ENCODE measurements around the gene NAT14. TPM values are rescaled to one million over a fixed set of nuclear protein-coding genes. Genes with fewer than 3 reads are reported as not detected.

The NAT14 gene
- total and polyA plus RNA-seq, 2 of the 8 experiments (the other 6 are each of a cell fraction or from before 2014, with no cell fraction given): 47.1 to 71.2 TPM

DNA sequence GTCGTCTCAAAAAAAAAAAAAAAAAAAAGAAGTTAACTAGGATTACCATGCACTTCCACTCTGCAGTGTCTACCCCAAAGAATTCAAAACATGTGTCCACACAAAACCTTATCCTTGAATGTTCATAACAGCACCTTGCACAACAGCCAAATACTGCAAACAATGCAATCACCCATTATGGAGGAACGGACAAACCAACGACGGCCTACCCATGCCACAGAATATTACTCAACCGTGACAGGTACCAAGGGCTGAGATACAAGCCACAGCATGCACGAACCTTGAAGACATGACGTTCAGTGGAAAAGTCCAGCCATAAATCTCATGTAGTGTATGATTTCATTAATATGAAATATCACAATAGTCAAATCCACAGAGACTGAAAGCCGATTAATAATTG, 38.9 kb upstream of the NAT14 start:
- H4K5ac ChIP-seq (ENCODE audit: insufficient read length, low read depth, low read length): no peak overlapping the region
- no peak overlapping the region for H2BK120ac ChIP-seq (replicated peaks; ENCODE audit: low read depth, low read length)
- H3K23ac ChIP-seq (ENCODE audit: insufficient read length): no peak overlapping the region
- CTCF ChIA-PET (ENCODE audit: partially characterized antibody): interaction anchor here (0.6 kb wide), 2 partner anchors 59 to 107 kb away, joined by 3 to 4 read pairs; no protein-coding TSS in a partner anchor
- no peak overlapping the region for H3K9ac ChIP-seq (replicated peaks in 1 of 4; ENCODE audit: extremely low read depth in 1 of 4, low read depth in 3 of 4, low read length in 3 of 4)
- H4K20me1 ChIP-seq (replicated peaks in 1 of 2; ENCODE audit: control insufficient read depth in 1 of 2, insufficient read depth in 2 of 2, low read length in 2 of 2): peaks cover 3 to 16% of the 10 kb centered on the region in 2 experiments
- H2AK5ac ChIP-seq (ENCODE audit: low read depth, low read length): no peak overlapping the region
- no peak for DNase-seq (ENCODE audit: low read depth in 1 of 2, low spot score in 2 of 2)
- no peak overlapping the region for H4K8ac ChIP-seq (ENCODE audit: extremely low read depth, insufficient read depth, low read length)
- no peak overlapping the region for H3K4me2 ChIP-seq (ENCODE audit: insufficient read depth in 1 of 2, low read depth in 2 of 2, low read length in 2 of 2)
- peaks cover 62 to 96% (median 92%) of the 10 kb centered on the region in 4 experiments for H3K27me3 ChIP-seq (replicated peaks in 1 of 4; ENCODE audit: control insufficient read depth in 3 of 4, extremely low read depth in 1 of 4, insufficient read depth in 3 of 4, low read length in 3 of 4)
- no peak overlapping the region for H2BK15ac ChIP-seq (ENCODE audit: low read length)
- WGBS, 2 experiments (ENCODE audit: extremely low coverage in 1 of 2, insufficient coverage in 1 of 2, insufficient read length in 1 of 2, insufficient replicate concordance in 2 of 2, low coverage in 1 of 2, low lambda C conversion rate in 2 of 2, missing lambda C conversion rate in 1 of 2): 81% methylated on average over 7 of the region's 8 CpGs; no CpG with 5 or more reads in 1 of the 2 experiments
- H2BK20ac ChIP-seq (ENCODE audit: low read length): 0 out of 2 replicates have a peak overlapping the region, but pooled peaks have one; percentile 6
- H3K4ac ChIP-seq (replicated peaks; ENCODE audit: insufficient read length, low read depth, low read length): no peak overlapping the region
- H3K56ac ChIP-seq (replicated peaks; ENCODE audit: insufficient read length, low read depth, low read length): no peak overlapping the region
- POLR2A ChIA-PET (ENCODE audit: partially characterized antibody): interaction anchor here (0.6 kb wide), 1 partner anchor 150 kb away, joined by 4 read pairs; no protein-coding TSS in a partner anchor
- no peak overlapping the region for H3K27ac ChIP-seq (ENCODE audit: low read depth, low read length)
- no peak overlapping the region for H3K4me3 ChIP-seq (ENCODE audit: extremely low read depth in 1 of 4, insufficient read depth in 2 of 4, low read depth in 3 of 4, low read length in 4 of 4)
- no peak for FAIRE-seq
- H4K91ac ChIP-seq (replicated peaks; ENCODE audit: insufficient read length, low read length): no peak overlapping the region
- no peak overlapping the region for H2BK5ac ChIP-seq (ENCODE audit: low read depth, low read length)
- no peak overlapping the region for H2AFZ ChIP-seq (ENCODE audit: low read length)
- H3K9me3 ChIP-seq (ENCODE audit: insufficient read depth in 2 of 2, low read depth in 1 of 2, low read length in 1 of 2): no peaks in the 10 kb centered on the region
- H3K79me1 ChIP-seq (ENCODE audit: low read depth, low read length): no peaks in the 10 kb centered on the region
- H3K36me3 ChIP-seq (ENCODE audit: control insufficient read depth in 2 of 4, insufficient read depth in 4 of 4, low read length in 3 of 4): no peaks in the 10 kb centered on the region
- no peak overlapping the region for H3K18ac ChIP-seq (ENCODE audit: extremely low read depth, low read length)
- no peak overlapping the region for H2BK12ac ChIP-seq (ENCODE audit: low read depth, low read length)
- TF ChIP-seq CBX5 (IDR thresholded peaks at IDR 0.05; ENCODE audit: low read depth, low read length): no peak
- no peak for TF ChIP-seq KDM1A (IDR thresholded peaks at IDR 0.05; ENCODE audit: borderline replicate concordance, low read length)
- TF ChIP-seq TCF12 (IDR thresholded peaks at IDR 0.05; ENCODE audit: low read depth, low read length): no peak
- TF ChIP-seq, protein P1, sequence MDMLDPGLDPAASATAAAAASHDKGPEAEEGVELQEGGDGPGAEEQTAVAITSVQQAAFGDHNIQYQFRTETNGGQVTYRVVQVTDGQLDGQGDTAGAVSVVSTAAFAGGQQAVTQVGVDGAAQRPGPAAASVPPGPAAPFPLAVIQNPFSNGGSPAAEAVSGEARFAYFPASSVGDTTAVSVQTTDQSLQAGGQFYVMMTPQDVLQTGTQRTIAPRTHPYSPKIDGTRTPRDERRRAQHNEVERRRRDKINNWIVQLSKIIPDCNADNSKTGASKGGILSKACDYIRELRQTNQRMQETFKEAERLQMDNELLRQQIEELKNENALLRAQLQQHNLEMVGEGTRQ (IDR thresholded peaks at IDR 0.05; ENCODE audit: low read length): no peak
- no peak for TF ChIP-seq KDM5A (IDR thresholded peaks at IDR 0.05; ENCODE audit: low read length)
- no peak for TF ChIP-seq HDAC6 (IDR thresholded peaks at IDR 0.05; ENCODE audit: low read depth, low read length)
- no peak for TF ChIP-seq TAF1 (IDR thresholded peaks at IDR 0.05; ENCODE audit: low read depth, low read length)
- no peak for TF ChIP-seq FOSL1 (IDR thresholded peaks at IDR 0.05; ENCODE audit: insufficient read depth, low read depth, low read length)
- no peak for TF ChIP-seq YY1 (IDR thresholded peaks at IDR 0.05; ENCODE audit: low read depth, low read length)
- no peak for TF ChIP-seq RXRA (IDR thresholded peaks at IDR 0.05; ENCODE audit: insufficient read depth, low read depth, low read length)
- no peak for TF ChIP-seq GABPA (IDR thresholded peaks at IDR 0.05; ENCODE audit: borderline replicate concordance, insufficient read depth, low read length)
- TF ChIP-seq RNF2 (IDR thresholded peaks at IDR 0.05; ENCODE audit: borderline replicate concordance, low read depth, low read length, missing control alignments, poor library complexity, severe bottlenecking): no peak
- TF ChIP-seq BCL11A (IDR thresholded peaks at IDR 0.05; ENCODE audit: low read depth in 2 of 2, low read length in 2 of 2): no peak
- H3K14ac ChIP-seq (ENCODE audit: insufficient read length): no peak overlapping the region
- peaks cover 4 to 12% (median 8%) of the 10 kb centered on the region in 4 experiments; a peak in 6 of 7 replicates for H3K4me1 ChIP-seq (replicated peaks in 1 of 4; ENCODE audit: control insufficient read depth in 3 of 4, insufficient read depth in 4 of 4, low read length in 3 of 4)
- H3K79me2 ChIP-seq (ENCODE audit: control insufficient read depth in 1 of 2, insufficient read depth in 2 of 2, low read length in 2 of 2): no peaks in the 10 kb centered on the region
- H3K23me2 ChIP-seq (ENCODE audit: low read depth, low read length): peaks cover 26% of the 10 kb centered on the region; the same call in 1 of the 2 replicates
